Measurements from ENCODE around the gene CXorf58. TPM values are rescaled to one million over a fixed set of nuclear protein-coding genes. Genes with fewer than 3 reads are reported as not detected.
A peak's percentile ranks its signal among the peaks of the same experiment; 100 is the strongest.

CXorf58 gene
- total and polyA plus RNA-seq, 9 of the 15 experiments (the other 6 are each of a cell fraction or from before 2014, with no cell fraction given) = 0.10 to 0.27 (median 0.16) TPM; not detected in 3

DNA sequence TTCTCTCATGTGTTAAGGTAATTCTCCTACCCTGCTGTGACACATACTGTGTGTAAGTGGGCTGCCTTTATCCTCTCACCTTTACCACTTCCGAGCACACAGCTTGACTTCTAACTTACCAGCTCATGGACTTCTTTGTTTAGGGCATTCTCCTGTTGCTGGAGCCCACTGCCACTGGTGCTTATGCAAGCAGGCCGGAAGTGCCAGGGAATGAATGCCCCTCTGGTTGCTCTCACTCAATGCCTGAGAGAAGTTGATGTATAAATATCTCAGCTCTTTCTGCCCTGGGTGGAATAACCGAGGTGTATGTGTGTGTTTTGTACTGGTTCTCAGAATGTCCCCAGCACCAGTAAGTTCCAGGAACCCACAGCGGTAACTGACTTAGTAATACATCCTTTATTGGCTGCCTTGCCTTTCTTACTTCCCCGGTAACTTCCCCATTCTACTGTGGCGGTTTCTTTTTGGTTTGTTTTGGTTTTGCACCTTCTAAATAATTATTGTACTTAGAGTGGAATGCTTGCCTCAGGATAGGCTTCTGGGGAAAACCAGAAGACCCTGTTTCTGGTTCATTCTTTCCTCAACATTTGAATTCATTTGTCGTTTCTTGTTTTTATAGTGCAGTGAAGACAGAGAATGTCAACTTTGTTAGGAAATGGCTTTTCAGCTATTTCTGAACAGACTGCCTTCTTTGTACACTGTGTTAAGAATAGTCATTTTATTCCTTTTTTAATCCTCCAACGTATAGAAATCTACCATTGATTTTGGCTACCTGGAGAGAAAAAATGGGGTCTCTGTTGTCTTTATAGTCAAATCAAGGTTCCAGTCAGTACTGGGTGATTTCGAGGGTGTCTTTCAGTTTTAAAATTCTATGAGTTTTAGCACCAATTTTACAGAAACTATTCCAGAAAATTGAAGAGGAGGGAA is 45.4 kb downstream of the CXorf58 start:
- intact Hi-C loops (cut with micrococcal nuclease) = loop anchor here (1.0 to 5.0 kb wide), 2 partner anchors 46 to 71 kb away; partner anchors contain the start of genes APOO and CXorf58
- ChIA-PET POLR2A (interaction anchor here (1.2 to 1.8 kb wide), 3 partner anchors 10 to 51 kb away, joined by 3 to 5 read pairs (median 4); no protein-coding TSS in a partner anchor), CTCF (ENCODE audit: low intra/inter-chr PET ratio) (no interaction called here)
- ATAC-seq = peak; percentile 83
- Histone ChIP-seq H3K4me2 (ENCODE audit: insufficient read depth, low read length) (peak overlapping the region; percentile 82), H3K36me3 (ENCODE audit: control insufficient read depth, insufficient read depth, low read length) (no peaks in the 10 kb centered on the region), H3K4me1 (replicated peaks in 1 of 2; ENCODE audit: control insufficient read depth in 2 of 2, insufficient read depth in 2 of 2, low read length in 2 of 2) (peaks cover 3% of the 10 kb centered on the region in 2 experiments; a peak in 2 of 5 replicates), H4K20me1 (replicated peaks; ENCODE audit: control insufficient read depth, insufficient read depth, low read length) (no peaks in the 10 kb centered on the region), H3K4me3 (peak overlapping the region; percentile 39), H3K27ac (ENCODE audit: extremely low read depth, low read depth, low read length) (peak overlapping the region; percentile 86), H3K9ac (ENCODE audit: insufficient read depth in 1 of 2, low read depth in 2 of 2, low read length in 2 of 2) (peak overlapping the region; percentile 84 to 87; a peak in 3 of 4 replicates), H3K79me2 (ENCODE audit: control insufficient read depth, insufficient read depth, low read length) (peaks cover 2% of the 10 kb centered on the region; the same call in 1 of the 3 replicates), H3K9me3 (replicated peaks; ENCODE audit: control insufficient read depth, insufficient read depth, low read depth, low read length) (no peaks in the 10 kb centered on the region), H2AFZ (ENCODE audit: low read depth, low read length) (peak overlapping the region; percentile 88), H3K9me1 (ENCODE audit: control insufficient read depth, insufficient read depth, low read length) (no peaks in the 10 kb centered on the region), H3K27me3 (ENCODE audit: control insufficient read depth in 2 of 2, insufficient read depth in 2 of 2, low read length in 2 of 2) (no peaks in the 10 kb centered on the region)
- 0% methylated on average over 9 of the region's 9 CpGs for WGBS (ENCODE audit: insufficient coverage, low coverage, missing lambda C conversion rate)
- peak; percentile 10 to 73 (median 44) for DNase-seq (ENCODE audit: extremely low read depth in 1 of 4, low spot score in 3 of 4)
- in situ Hi-C loops (cut with MboI) = no loop called here
- TSS peak; percentile 93 for BruUV-seq (replicated peaks)
- FAIRE-seq = peak; percentile 84
- TF ChIP-seq MEF2D (tag; conservative IDR thresholded peaks at IDR 0.05; ENCODE audit: low read depth) = no peak
- TF ChIP-seq KLF1 (tag; IDR thresholded peaks at IDR 0.05) = no peak
- no peak for TF ChIP-seq EGR1 (conservative IDR thresholded peaks at IDR 0.05)
- TF ChIP-seq ZNF124 (CRISPR knock-in tag; IDR thresholded peaks at IDR 0.05) = no peak
- no peak for TF ChIP-seq CREM (IDR thresholded peaks at IDR 0.05; ENCODE audit: low read depth)
- no peak; the same call in 1 of the 2 replicates for TF ChIP-seq CXXC5 (CRISPR knock-in tag; IDR thresholded peaks at IDR 0.05)
- no peak for TF ChIP-seq RBM14 (IDR thresholded peaks at IDR 0.05; ENCODE audit: borderline replicate concordance, insufficient read depth, low read depth, low read length)
- TF ChIP-seq ILK (tag; IDR thresholded peaks at IDR 0.05; ENCODE audit: borderline replicate concordance, low read depth) = no peak
- no peak for TF ChIP-seq ZNF134 (CRISPR knock-in tag; conservative IDR thresholded peaks at IDR 0.05)
- peak; percentile 52 for TF ChIP-seq KDM5B (IDR thresholded peaks at IDR 0.05; ENCODE audit: insufficient replicate concordance, low read depth, low read length)
- peak; percentile 54; the same call in 1 of the 2 replicates for TF ChIP-seq ETV5 (CRISPR knock-in tag; IDR thresholded peaks at IDR 0.05; ENCODE audit: low read depth)
- TF ChIP-seq DLX4 (CRISPR knock-in tag; IDR thresholded peaks at IDR 0.05) = no peak
- TF ChIP-seq ZNF133 (CRISPR knock-in tag; IDR thresholded peaks at IDR 0.05) = no peak
- no peak for TF ChIP-seq TCFL5 (CRISPR knock-in tag; conservative IDR thresholded peaks at IDR 0.05)
